Body of pancreas (tissue), 4 donors: ENCODE data around the gene CPLANE2. TPM values are rescaled to one million over a fixed set of nuclear protein-coding genes. Genes with fewer than 3 reads are reported as not detected.
"Not testable (repeated sequence)": the region's sequence is repeated elsewhere in the genome, so short reads cannot be mapped to it uniquely, and the experiment has no call there.

ENCODE experiments used
- ATAC-seq: fragments of 150-250 bp; one replicate; pipeline ENCODE4 v1.9.1; 2016
- DNase-seq, 4 donors: peaks; one replicate each; pipeline ENCODE4 v3.0.0-alpha.2; 2019
- H3K27ac ChIP-seq, 4 donors: fragments of 200-600 bp; sonication (generic); 1 replicate in 3 of 4; 2 replicates in 1 of 4; pipeline versions ENCODE4 v1.5.1 to v1.6.1; 2016 to 2019; ENCODE audit warnings: mild to moderate bottlenecking in 1 of 4, mixed read lengths in 1 of 4, moderate library complexity in 1 of 4
- H3K27me3 ChIP-seq, 2 donors: fragments of 200-600 bp; sonication (generic); one replicate each; pipeline ENCODE4 v1.6.0; 2016; ENCODE audit warnings: mild to moderate bottlenecking in 1 of 2
- H3K36me3 ChIP-seq, 2 donors: fragments of 200-600 bp; sonication (generic); replicated peaks in 1 of 2; 2 replicates each; pipeline ENCODE4 v1.5.1; 2016; ENCODE audit warnings: low read depth in 2 of 2; ENCODE audit not compliant: insufficient read depth in 1 of 2
- H3K4me1 ChIP-seq: fragments of 200-600 bp; sonication (generic); one replicate; pipeline ENCODE4 v1.6.0; 2016
- H3K4me3 ChIP-seq, 2 donors: fragments of 200-600 bp; sonication (generic); 1 replicate in 1 of 2; 2 replicates in 1 of 2; pipeline ENCODE4 v1.5.1; 2016 to 2019
- H3K9me3 ChIP-seq, 3 donors: fragments of 200-600 bp; sonication (generic); 1 replicate in 2 of 3; 2 replicates in 1 of 3; pipeline ENCODE4 v1.5.1; 2016
- CTCF ChIP-seq, 7 experiments: fragments of 450-650 bp in 4 of 7; fragments of 200-600 bp in 3 of 7; sonication (generic) in 3 of 7; IDR thresholded peaks; one replicate each; pipeline ENCODE4 v1.5.1; 2016 to 2019; ENCODE audit warnings: antibody characterized with exemption in 7 of 7
- POLR2A ChIP-seq, 3 donors: fragments of 450-650 bp; IDR thresholded peaks; one replicate each; pipeline ENCODE4 v1.6.1; 2016; ENCODE audit warnings: antibody characterized with exemption in 3 of 3, mild to moderate bottlenecking in 2 of 3
- WGBS, 2 donors: methylation state at CpG; one replicate each; pipeline ENCODE4 v1.1.5; 2017; 5-methylcytosine and 5-hydroxymethylcytosine counted together
- intact Hi-C: fragments of 100-400 bp; cut with DNase I; formaldehyde crosslinking; loops from one replicate; pipeline ENCODE4 v1.15.1; 2023
- total RNA-seq, 2 donors: library from RNA; depleted of rRNA; stranded (reverse); fragments of >200 nt; gene quantifications; one replicate each; pipeline ENCODE4 v1.1.0, GENCODE V29; 2016

Gene CPLANE2
- total RNA-seq, 2 donors from 2014 or later, result 3.6 TPM

GRCh38 chr1:16199157-16199501 lies 37.9 kb downstream of the CPLANE2 start:
- ATAC-seq (no peak), DNase-seq (no peak)
- intact Hi-C loops, result loop anchor here (5.0 kb wide), 1 partner anchor 43 kb away; no protein-coding TSS in a partner anchor
- Histone ChIP-seq H3K4me3 (no peak overlapping the region), H3K27ac (no peak overlapping the region), H3K4me1 (no peaks in the 10 kb centered on the region), H3K27me3 (no peaks in the 10 kb centered on the region), H3K9me3 (no peaks in the 10 kb centered on the region), H3K36me3 (no peaks in the 10 kb centered on the region)
- TF ChIP-seq CTCF (IDR thresholded peaks at IDR 0.05) (no peak), POLR2A (IDR thresholded peaks at IDR 0.05) (no peak)
- WGBS, 2 donors, result 67 to 83% methylated on average over 1 of the region's 1 CpG

GRCh38 chr1:16198444-16199156 lies 38.4 kb downstream of the CPLANE2 start:
- TF ChIP-seq POLR2A (IDR thresholded peaks at IDR 0.05), result no peak
- no peak for TF ChIP-seq CTCF (IDR thresholded peaks at IDR 0.05)
- ATAC-seq, result no peak
- no peaks in the 10 kb centered on the region for H3K27me3 ChIP-seq
- no peak for DNase-seq
- 94 to 100% methylated on average over 1 to 8 of the region's 8 CpGs for WGBS, 2 donors
- no peaks in the 10 kb centered on the region for H3K9me3 ChIP-seq
- intact Hi-C loops, result loop anchor here (5.0 kb wide), 1 partner anchor 44 kb away; no protein-coding TSS in a partner anchor
- H3K36me3 ChIP-seq, result no peaks in the 10 kb centered on the region
- H3K4me1 ChIP-seq, result no peaks in the 10 kb centered on the region
- H3K4me3 ChIP-seq, result no peak overlapping the region
- H3K27ac ChIP-seq, result no peak overlapping the region

- Histone ChIP-seq H3K9me3 (no peaks in the 10 kb centered on the region), H3K4me1 (no peaks in the 10 kb centered on the region), H3K4me3 (no peak overlapping the region), H3K27me3 (no peaks in the 10 kb centered on the region), H3K27ac (no peak overlapping the region), H3K36me3 (no peaks in the 10 kb centered on the region)
- no peak for DNase-seq
- TF ChIP-seq POLR2A (IDR thresholded peaks at IDR 0.05) (no peak), CTCF (IDR thresholded peaks at IDR 0.05) (no peak)
- 62 to 100% methylated on average over 2 to 3 of the region's 3 CpGs for WGBS, 2 donors
- ATAC-seq, result no peak
- intact Hi-C loops, result loop anchor here (5.0 kb wide), 1 partner anchor 45 kb away; no protein-coding TSS in a partner anchor
Observed at GRCh38 chr1:16196874-16197273, 40.1 kb downstream of the CPLANE2 start.

- H3K9me3 ChIP-seq, H3K27me3 ChIP-seq, H3K4me1 ChIP-seq, H3K4me3 ChIP-seq, H3K27ac ChIP-seq, DNase-seq, ATAC-seq, H3K36me3 ChIP-seq: not testable (repeated sequence)
- intact Hi-C loops, result loop anchor here (5.0 kb wide), 1 partner anchor 46 kb away; no protein-coding TSS in a partner anchor
- WGBS, 2 donors, result 88 to 91% methylated on average over 4 of the region's 4 CpGs
Observed at GRCh38 chr1:16196139-16196538, 40.8 kb downstream of the CPLANE2 start.

GRCh38 chr1:16195518-16195905 lies 41.5 kb downstream of the CPLANE2 start:
- no peak for ATAC-seq
- DNase-seq, result no peak
- Histone ChIP-seq H3K27me3 (no peaks in the 10 kb centered on the region), H3K36me3 (no peaks in the 10 kb centered on the region), H3K9me3 (no peaks in the 10 kb centered on the region), H3K27ac (no peak overlapping the region), H3K4me1 (no peaks in the 10 kb centered on the region), H3K4me3 (no peak overlapping the region)
- 78 to 84% methylated on average over 7 of the region's 7 CpGs for WGBS, 2 donors
- TF ChIP-seq POLR2A (IDR thresholded peaks at IDR 0.05) (no peak), CTCF (IDR thresholded peaks at IDR 0.05) (no peak)
- intact Hi-C loops, result loop anchor here (5.0 kb wide), 1 partner anchor 47 kb away; no protein-coding TSS in a partner anchor
